H1 (cell line): Measurements from ENCODE around the gene C6orf120. TPM values are rescaled to one million over a fixed set of nuclear protein-coding genes. Genes with fewer than 3 reads are reported as not detected.

Source experiments
- CTCF ChIA-PET: fragments of 300-600 bp; sonication (Branson Sonifier 250); formaldehyde crosslinking; loops from one replicate; lab custom pipeline; 2021; ENCODE audit not compliant: partially characterized antibody; lab: Charles Lee
- POLR2A ChIA-PET: fragments of 300-600 bp; sonication (Branson Sonifier 250); formaldehyde crosslinking; loops from one replicate; lab custom pipeline; 2021; ENCODE audit warnings: inconsistent platforms; ENCODE audit not compliant: partially characterized antibody; lab: Charles Lee
- DNase-seq, 2 experiments: peaks; one replicate each; pipeline versions ENCODE4 v3.0.0 to v3.0.0-alpha.2; 2010 to 2022; ENCODE audit warnings: low spot score in 2 of 2, low read depth in 1 of 2, mixed read lengths in 1 of 2
- FAIRE-seq: peaks from 2 replicates; lab custom pipeline; 2011; peaks lifted over from hg19 to GRCh38; lab: Jason Lieb, UNC
- H2AFZ ChIP-seq: 2 replicates; pipeline ENCODE4 v1.8.1; 2012; ENCODE audit warnings: low read length, inconsistent platforms
- H2AK5ac ChIP-seq: 2 replicates; pipeline ENCODE4 v1.6.1; 2013; ENCODE audit warnings: low read depth, low read length
- H2BK120ac ChIP-seq: replicated peaks from 2 replicates; pipeline ENCODE3; 2013; ENCODE audit warnings: low read depth, low read length, inconsistent platforms
- H2BK12ac ChIP-seq: 2 replicates; pipeline ENCODE4 v1.6.1; 2013; ENCODE audit warnings: low read depth, low read length
- H2BK15ac ChIP-seq: 2 replicates; pipeline ENCODE4 v1.6.1; 2013; ENCODE audit warnings: low read length
- H2BK20ac ChIP-seq: 2 replicates; pipeline ENCODE4 v1.6.1; 2013; ENCODE audit warnings: low read length
- H2BK5ac ChIP-seq: 2 replicates; pipeline ENCODE4 v1.6.1; 2013; ENCODE audit warnings: low read depth, low read length
- H3K14ac ChIP-seq: 2 replicates; pipeline ENCODE4 v1.6.1; 2013; ENCODE audit warnings: inconsistent platforms; ENCODE audit not compliant: insufficient read length
- H3K18ac ChIP-seq: 2 replicates; pipeline ENCODE4 v1.6.1; 2013; ENCODE audit warnings: low read length; ENCODE audit errors: extremely low read depth
- H3K23ac ChIP-seq: 2 replicates; pipeline ENCODE4 v1.6.1; 2013; ENCODE audit warnings: inconsistent platforms; ENCODE audit not compliant: insufficient read length
- H3K23me2 ChIP-seq: 2 replicates; pipeline ENCODE4 v1.6.1; 2013; ENCODE audit warnings: low read depth, low read length
- H3K27ac ChIP-seq: 2 replicates; pipeline ENCODE4 v1.6.1; 2011; ENCODE audit warnings: low read depth, low read length, inconsistent platforms
- H3K27me3 ChIP-seq, 4 experiments: replicated peaks in 1 of 4; 1 replicate in 1 of 4; 2 replicates in 3 of 4; pipeline versions ENCODE4 v1.6.1 to v1.8.1; 2011 to 2013; ENCODE audit warnings: low read length in 3 of 4, mild to moderate bottlenecking in 3 of 4, inconsistent platforms in 2 of 4, mixed read lengths in 2 of 4, moderate library complexity in 1 of 4; ENCODE audit not compliant: control insufficient read depth in 3 of 4, insufficient read depth in 3 of 4; ENCODE audit errors: extremely low read depth in 1 of 4
- H3K36me3 ChIP-seq, 4 experiments: 2 replicates each; pipeline versions ENCODE4 v1.6.1 to v1.8.1; 2011 to 2013; ENCODE audit warnings: mild to moderate bottlenecking in 4 of 4, low read length in 3 of 4, moderate library complexity in 2 of 4, control low read depth in 1 of 4, inconsistent platforms in 1 of 4; ENCODE audit not compliant: insufficient read depth in 4 of 4, control insufficient read depth in 2 of 4
- H3K4ac ChIP-seq: replicated peaks from 2 replicates; pipeline ENCODE3; 2013; ENCODE audit warnings: low read length, low read depth, mixed read lengths, inconsistent platforms; ENCODE audit not compliant: insufficient read length
- H3K4me1 ChIP-seq, 4 experiments: replicated peaks in 1 of 4; 1 replicate in 1 of 4; 2 replicates in 3 of 4; pipeline versions ENCODE4 v1.6.1 to v1.8.1; 2011 to 2013; ENCODE audit warnings: low read length in 3 of 4, inconsistent platforms in 2 of 4, mixed read lengths in 1 of 4; ENCODE audit not compliant: insufficient read depth in 4 of 4, control insufficient read depth in 3 of 4
- H3K4me2 ChIP-seq, 2 experiments: 2 replicates each; pipeline versions ENCODE4 v1.6.1 to v1.8.1; 2011 to 2013; ENCODE audit warnings: low read depth in 2 of 2, low read length in 2 of 2, control low read depth in 1 of 2, inconsistent platforms in 1 of 2, mild to moderate bottlenecking in 1 of 2; ENCODE audit not compliant: insufficient read depth in 1 of 2
- H3K4me3 ChIP-seq, 4 experiments: fragments of 200-600, 300-600 bp in 1 of 4; sonication (generic), shearing (Covaris generic), sonication (Bioruptor Twin) in 1 of 4; 2 replicates each; pipeline versions ENCODE4 v1.5.1 to v1.8.1; 2011 to 2016; ENCODE audit warnings: low read length in 4 of 4, low read depth in 3 of 4, control low read depth in 2 of 4, inconsistent platforms in 2 of 4, mild to moderate bottlenecking in 2 of 4, mixed read lengths in 1 of 4, moderate library complexity in 1 of 4; ENCODE audit not compliant: insufficient read depth in 2 of 4; ENCODE audit errors: extremely low read depth in 1 of 4
- H3K56ac ChIP-seq: replicated peaks from 2 replicates; pipeline ENCODE3; 2013; ENCODE audit warnings: low read depth, mild to moderate bottlenecking, mixed read lengths, low read length, inconsistent platforms; ENCODE audit not compliant: insufficient read length
- H3K79me1 ChIP-seq: 2 replicates; pipeline ENCODE4 v1.6.1; 2013; ENCODE audit warnings: low read depth, low read length, control low read depth
- H3K79me2 ChIP-seq, 2 experiments: 2 replicates each; pipeline versions ENCODE4 v1.6.1 to v1.8.1; 2012 to 2013; ENCODE audit warnings: low read length in 2 of 2, mild to moderate bottlenecking in 2 of 2, inconsistent platforms in 1 of 2; ENCODE audit not compliant: insufficient read depth in 2 of 2, control insufficient read depth in 1 of 2
- H3K9ac ChIP-seq, 4 experiments: replicated peaks in 1 of 4; 1 replicate in 1 of 4; 2 replicates in 3 of 4; pipeline versions ENCODE4 v1.6.1 to v1.8.1; 2011 to 2013; ENCODE audit warnings: low read depth in 3 of 4, low read length in 3 of 4, control low read depth in 2 of 4, mild to moderate bottlenecking in 2 of 4, moderate library complexity in 2 of 4, inconsistent platforms in 1 of 4; ENCODE audit errors: extremely low read depth in 1 of 4
- H3K9me3 ChIP-seq, 2 experiments: 2 replicates each; pipeline versions ENCODE4 v1.6.1 to v1.8.1; 2012 to 2013; ENCODE audit warnings: mild to moderate bottlenecking in 2 of 2, moderate library complexity in 2 of 2, control low read depth in 1 of 2, inconsistent platforms in 1 of 2, low read depth in 1 of 2, low read length in 1 of 2, mixed read lengths in 1 of 2; ENCODE audit not compliant: insufficient read depth in 2 of 2
- H4K20me1 ChIP-seq, 2 experiments: replicated peaks in 1 of 2; 2 replicates each; pipeline versions ENCODE3 to v1.8.1; 2011 to 2013; ENCODE audit warnings: inconsistent platforms in 2 of 2, low read length in 2 of 2, mild to moderate bottlenecking in 1 of 2; ENCODE audit not compliant: insufficient read depth in 2 of 2, control insufficient read depth in 1 of 2
- H4K5ac ChIP-seq: 2 replicates; pipeline ENCODE4 v1.6.1; 2013; ENCODE audit warnings: low read length, low read depth, mixed read lengths, inconsistent platforms; ENCODE audit not compliant: insufficient read length
- H4K8ac ChIP-seq: 2 replicates; pipeline ENCODE4 v1.8.0; 2013; ENCODE audit warnings: mild to moderate bottlenecking, moderate library complexity, low read length, inconsistent platforms; ENCODE audit not compliant: insufficient read depth; ENCODE audit errors: extremely low read depth
- H4K91ac ChIP-seq: replicated peaks from 2 replicates; pipeline ENCODE3; 2013; ENCODE audit warnings: low read length, mixed read lengths, inconsistent platforms; ENCODE audit not compliant: insufficient read length
- FOSL1 ChIP-seq: IDR thresholded peaks from 2 replicates; pipeline ENCODE4 v1.6.1; 2011; ENCODE audit warnings: mild to moderate bottlenecking, low read depth, low read length, moderate library complexity; ENCODE audit not compliant: insufficient read depth
- GTF2F1 ChIP-seq: IDR thresholded peaks from 2 replicates; pipeline ENCODE4 v1.6.1; 2012; ENCODE audit warnings: low read depth, low read length, improper control_type of control experiment, borderline replicate concordance
- KDM4A ChIP-seq: IDR thresholded peaks from one replicate; pipeline ENCODE4 v1.7.1; 2012; ENCODE audit warnings: low read depth, mild to moderate bottlenecking, moderate library complexity, low read length, inconsistent platforms; ENCODE audit not compliant: severe bottlenecking
- NANOG ChIP-seq: IDR thresholded peaks from 2 replicates; pipeline ENCODE4 v1.6.1; 2011; ENCODE audit warnings: low read length, low read depth, mild to moderate bottlenecking, inconsistent platforms; ENCODE audit not compliant: insufficient read depth, poor library complexity, severe bottlenecking
- POU5F1 ChIP-seq: IDR thresholded peaks from 2 replicates; pipeline ENCODE4 v1.6.1; 2011; ENCODE audit warnings: low read depth, mild to moderate bottlenecking, low read length, moderate library complexity
- SIRT6 ChIP-seq: IDR thresholded peaks from one replicate; pipeline ENCODE4 v1.7.1; 2012; ENCODE audit warnings: low read length, inconsistent platforms
- SIX5 ChIP-seq: IDR thresholded peaks from 2 replicates; pipeline ENCODE4 v1.6.1; 2011; ENCODE audit warnings: mild to moderate bottlenecking, low read depth, low read length
- TAF7 ChIP-seq: optimal IDR thresholded peaks from 2 replicates; pipeline ENCODE3; 2011; ENCODE audit warnings: low read depth, mild to moderate bottlenecking, inconsistent platforms, low read length, moderate library complexity, borderline replicate concordance
- WGBS, 2 experiments: shearing (Covaris generic) in 1 of 2; methylation state at CpG; one replicate each; pipeline versions ENCODE4 v1.1.6 to v1.1.7; 2013 to 2015; ENCODE audit warnings: low lambda C conversion rate in 2 of 2, mixed read lengths in 2 of 2, inconsistent platforms in 1 of 2, low coverage in 1 of 2, missing lambda C conversion rate in 1 of 2; ENCODE audit not compliant: insufficient replicate concordance in 2 of 2, insufficient coverage in 1 of 2, insufficient read length in 1 of 2; ENCODE audit errors: extremely low coverage in 1 of 2, missing lambda C conversion rate in 1 of 2; 5-methylcytosine and 5-hydroxymethylcytosine counted together
- polyA plus RNA-seq, 7 experiments: library from polyadenylated mRNA; depleted of rRNA in 3 of 7; stranded (reverse) in 5 of 7; unstranded in 2 of 7; fragments of >200 nt in 5 of 7; fragments of 200-250 nt in 2 of 7; gene quantifications; 1 replicate in 5 of 7; 2 replicates in 1 of 7; 4 replicates in 1 of 7; pipeline versions ENCODE4 v1.2.1 to v1.2.3, GENCODE V29; 2011 to 2013; ENCODE audit warnings: missing spikeins in 2 of 7, mixed read lengths in 2 of 7
- total RNA-seq: library from RNA; stranded (reverse); fragmentation: NEBNext Ultra II Directional; extraction: Animal tissue kit (Norgen Biotek cat#: 25700); gene quantifications from 2 replicates; pipeline ENCODE4 v1.2.1, GENCODE V29; 2021

The C6orf120 gene
- total and polyA plus RNA-seq, 2 of the 8 experiments (the other 6 are each of a cell fraction or from before 2014, with no cell fraction given), result 16.2 to 30.6 TPM

DNA sequence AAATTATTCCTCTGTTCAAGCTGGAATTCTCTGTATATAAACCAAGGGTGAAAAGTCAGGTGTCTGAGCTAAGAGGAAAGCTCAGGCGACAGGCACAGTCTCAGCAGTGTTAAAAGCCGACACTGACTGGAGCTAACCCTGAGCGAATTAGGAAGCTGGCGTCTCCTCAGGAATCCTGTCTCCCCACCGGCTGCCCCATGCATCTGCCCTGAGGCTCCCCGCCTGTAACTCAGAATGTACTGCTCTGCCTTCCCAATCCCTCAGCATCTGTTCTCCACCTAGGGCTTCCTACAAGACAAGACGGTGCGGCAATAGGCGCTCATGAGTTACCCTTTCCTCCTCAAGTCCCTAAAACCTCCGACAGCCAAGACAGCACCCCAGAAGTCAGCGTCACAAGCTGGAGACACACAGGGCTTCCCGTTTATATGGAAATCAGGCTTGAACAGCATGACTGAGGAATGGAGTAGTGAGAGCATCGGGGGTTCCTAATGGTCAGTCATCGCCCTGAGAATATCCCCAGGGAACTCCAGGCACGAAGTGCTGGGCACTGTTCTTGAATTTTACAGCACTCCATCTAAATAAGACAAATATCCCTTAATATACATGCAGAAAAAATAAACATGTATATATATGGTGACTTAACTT lies 33.6 kb upstream of the C6orf120 start:
- no peak overlapping the region for H4K91ac ChIP-seq
- H3K23me2 ChIP-seq, result no peaks in the 10 kb centered on the region
- H3K79me1 ChIP-seq, result peaks cover 9% of the 10 kb centered on the region
- no peaks in the 10 kb centered on the region for H3K79me2 ChIP-seq
- no peak overlapping the region for H3K56ac ChIP-seq
- H3K4me3 ChIP-seq, result no peak overlapping the region
- H3K18ac ChIP-seq, result no peak overlapping the region
- no peak overlapping the region for H2BK5ac ChIP-seq
- H3K27ac ChIP-seq, result no peak overlapping the region
- H3K9ac ChIP-seq, result no peak overlapping the region
- no peak overlapping the region for H3K14ac ChIP-seq
- H3K36me3 ChIP-seq, result peaks cover 14 to 67% (median 44%) of the 10 kb centered on the region in 4 experiments
- H3K4ac ChIP-seq, result no peak overlapping the region
- CTCF ChIA-PET, result interaction anchor here (0.5 to 1.2 kb wide), 2 partner anchors 96 to 775 kb away, joined by 3 read pairs; no protein-coding TSS in a partner anchor
- H2AK5ac ChIP-seq, result no peak overlapping the region
- POLR2A ChIA-PET, result no interaction called here
- H4K8ac ChIP-seq, result no peak overlapping the region; the same call in 1 of the 2 replicates
- no peak overlapping the region for H3K4me2 ChIP-seq
- 82% methylated on average over 15 of the region's 15 CpGs; no CpG with 5 or more reads in 1 of the 2 experiments for WGBS, 2 experiments
- no peaks in the 10 kb centered on the region for H3K4me1 ChIP-seq
- H2BK15ac ChIP-seq, result no peak overlapping the region
- H4K20me1 ChIP-seq, result peaks cover 11 to 15% of the 10 kb centered on the region in 2 experiments
- DNase-seq (peak in 1 of 2 experiments; percentile 41), FAIRE-seq (no peak)
- no peak overlapping the region for H4K5ac ChIP-seq
- H2BK120ac ChIP-seq, result no peak overlapping the region
- no peaks in the 10 kb centered on the region for H3K27me3 ChIP-seq
- no peak overlapping the region for H2BK12ac ChIP-seq
- H3K23ac ChIP-seq, result no peak overlapping the region
- H3K9me3 ChIP-seq, result no peaks in the 10 kb centered on the region
- H2AFZ ChIP-seq, result no peak overlapping the region
- H2BK20ac ChIP-seq, result no peak overlapping the region
- no peak for TF ChIP-seq POU5F1
- no peak for TF ChIP-seq KDM4A
- TF ChIP-seq SIRT6, result no peak
- TF ChIP-seq SIX5, result no peak
- no peak for TF ChIP-seq GTF2F1
- TF ChIP-seq FOSL1, result no peak
- TF ChIP-seq NANOG, result no peak
- no peak for TF ChIP-seq TAF7
